ENCODE results near the gene CDH4.

CDH4 gene

GRCh38 chr20:61480158-61480825, 228.2 kb downstream of the CDH4 start:
- no peak overlapping the region for H3K27ac ChIP-seq

DNA sequence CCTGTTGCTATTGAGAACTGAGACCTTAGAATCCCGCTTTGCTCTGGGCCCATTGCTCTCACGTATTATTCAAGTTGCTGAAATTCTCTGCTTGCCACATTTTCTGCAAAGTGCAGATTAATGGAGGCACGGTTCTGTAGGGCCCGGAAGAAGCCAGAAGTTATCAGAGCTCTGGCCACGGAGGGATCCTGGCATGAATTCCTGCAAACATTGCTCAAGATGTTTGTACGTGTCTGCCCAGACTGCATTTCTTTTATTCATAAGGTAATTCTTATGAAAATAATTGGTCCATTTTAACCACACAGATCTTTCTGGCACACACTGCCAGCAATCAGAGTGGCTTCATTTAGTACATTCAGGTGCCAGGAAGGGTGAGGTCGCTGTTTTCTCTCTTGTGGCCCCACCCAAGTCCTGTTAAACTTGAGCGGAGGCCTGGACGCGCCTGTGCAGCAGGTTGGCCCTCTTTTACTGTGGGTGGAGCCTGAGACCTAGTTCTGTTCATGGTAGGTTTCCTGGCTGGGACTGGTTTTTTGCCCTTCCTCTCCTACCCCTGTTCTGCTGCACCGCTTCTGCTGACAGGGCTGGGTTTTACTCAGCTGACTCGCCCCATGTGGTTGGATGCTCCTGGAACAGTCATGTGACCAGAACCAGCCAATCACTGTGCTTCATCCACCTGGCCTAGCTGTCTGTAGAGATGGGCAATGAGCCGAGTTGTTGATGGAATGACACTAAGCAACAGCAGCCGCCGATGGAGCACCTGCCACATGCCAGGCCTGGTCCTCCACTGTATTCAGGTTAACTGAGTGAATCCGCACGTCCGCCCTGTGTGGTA, 230.2 kb downstream of the CDH4 start:
- TF ChIP-seq ZFX (IDR thresholded peaks at IDR 0.05) = no peak
- TF ChIP-seq, protein P1, sequence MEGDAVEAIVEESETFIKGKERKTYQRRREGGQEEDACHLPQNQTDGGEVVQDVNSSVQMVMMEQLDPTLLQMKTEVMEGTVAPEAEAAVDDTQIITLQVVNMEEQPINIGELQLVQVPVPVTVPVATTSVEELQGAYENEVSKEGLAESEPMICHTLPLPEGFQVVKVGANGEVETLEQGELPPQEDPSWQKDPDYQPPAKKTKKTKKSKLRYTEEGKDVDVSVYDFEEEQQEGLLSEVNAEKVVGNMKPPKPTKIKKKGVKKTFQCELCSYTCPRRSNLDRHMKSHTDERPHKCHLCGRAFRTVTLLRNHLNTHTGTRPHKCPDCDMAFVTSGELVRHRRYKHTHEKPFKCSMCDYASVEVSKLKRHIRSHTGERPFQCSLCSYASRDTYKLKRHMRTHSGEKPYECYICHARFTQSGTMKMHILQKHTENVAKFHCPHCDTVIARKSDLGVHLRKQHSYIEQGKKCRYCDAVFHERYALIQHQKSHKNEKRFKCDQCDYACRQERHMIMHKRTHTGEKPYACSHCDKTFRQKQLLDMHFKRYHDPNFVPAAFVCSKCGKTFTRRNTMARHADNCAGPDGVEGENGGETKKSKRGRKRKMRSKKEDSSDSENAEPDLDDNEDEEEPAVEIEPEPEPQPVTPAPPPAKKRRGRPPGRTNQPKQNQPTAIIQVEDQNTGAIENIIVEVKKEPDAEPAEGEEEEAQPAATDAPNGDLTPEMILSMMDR (conservative IDR thresholded peaks at IDR 0.05) = no peak
- H3K27ac ChIP-seq = no peak overlapping the region

More at GRCh38 chr20:61480158-61480825, 228.2 kb downstream of the CDH4 start:
- TF ChIP-seq, protein P1 (conservative IDR thresholded peaks at IDR 0.05) = no peak
- no peak for TF ChIP-seq ZFX (IDR thresholded peaks at IDR 0.05)

GRCh38 chr20:61482901-61483300, 230.8 kb downstream of the CDH4 start:
- no peak for TF ChIP-seq ZFX (IDR thresholded peaks at IDR 0.05)
- TF ChIP-seq, protein P1 (conservative IDR thresholded peaks at IDR 0.05) = no peak
- no peak overlapping the region for H3K27ac ChIP-seq

DNA sequence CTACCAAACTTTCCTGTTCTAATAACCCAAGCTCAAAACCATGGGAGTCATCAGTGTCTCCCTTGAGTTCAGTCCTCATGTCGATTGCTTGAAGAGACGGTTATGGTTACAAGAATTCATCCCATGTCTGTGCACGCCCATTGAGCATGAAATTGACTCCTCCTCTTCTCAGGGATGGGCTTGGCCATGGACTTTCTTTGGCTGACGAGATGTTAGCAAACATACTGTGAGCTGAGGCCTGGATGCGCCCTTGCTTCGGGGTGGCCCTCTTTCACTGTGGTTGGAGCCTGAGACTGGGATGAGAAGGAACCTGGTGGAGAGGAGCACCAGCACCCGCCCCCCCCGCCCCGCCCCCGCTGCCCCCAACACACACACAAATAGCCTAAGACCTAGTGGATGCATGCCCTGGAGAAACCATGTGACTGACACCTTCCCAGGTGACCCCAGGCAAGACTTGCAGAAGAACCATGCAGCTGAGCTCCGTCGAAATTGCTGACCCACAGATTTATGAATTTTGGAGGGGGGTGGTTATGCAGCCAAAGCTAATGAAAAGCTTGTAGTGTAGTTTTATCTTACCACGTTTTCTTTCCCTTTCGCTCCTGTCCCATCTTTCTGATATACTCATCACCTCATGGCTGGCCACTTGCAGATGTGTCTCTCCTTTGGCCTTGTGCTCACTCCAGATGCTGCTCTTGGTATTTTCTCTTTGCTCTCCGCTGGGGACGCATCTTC, 231.4 kb downstream of the CDH4 start:
- TF ChIP-seq, protein P1 (conservative IDR thresholded peaks at IDR 0.05) = no peak
- TF ChIP-seq ZFX (IDR thresholded peaks at IDR 0.05) = no peak
- H3K27ac ChIP-seq = no peak overlapping the region

GRCh38 chr20:61486198-61486597, 234.1 kb downstream of the CDH4 start:
- H3K27ac ChIP-seq = no peak overlapping the region
- TF ChIP-seq ZFX (IDR thresholded peaks at IDR 0.05) = no peak
- TF ChIP-seq, protein P1 (conservative IDR thresholded peaks at IDR 0.05) = no peak

- TF ChIP-seq, protein P1 (conservative IDR thresholded peaks at IDR 0.05) = no peak
- no peak for TF ChIP-seq ZFX (IDR thresholded peaks at IDR 0.05)
Observed at GRCh38 chr20:61487346-61487996, 235.4 kb downstream of the CDH4 start.

More at GRCh38 chr20:61487346-61487996, 235.4 kb downstream of the CDH4 start:
- no peak overlapping the region for H3K27ac ChIP-seq

Measured in C4-2B (cell line).